Measurements from ENCODE around the gene FRYL.
"Not testable (repeated sequence)": the region's sequence is repeated elsewhere in the genome, so short reads cannot be mapped to it uniquely, and the experiment has no call there.

FRYL gene

GRCh38 chr4:48484494-48485168 is 295.4 kb downstream of the FRYL start:
- Mint-ChIP-seq H3K27me3 (peaks cover 73% of the 10 kb centered on the region), H3K4me1 (peaks cover 12% of the 10 kb centered on the region), H3K27ac (no peak overlapping the region), H3K9me3 (no peaks in the 10 kb centered on the region), H3K36me3 (no peaks in the 10 kb centered on the region), H3K4me3 (peak overlapping the region; percentile 1)
- ATAC-seq = no peak

GRCh38 chr4:48483777-48484493 is 296.1 kb downstream of the FRYL start:
- Mint-ChIP-seq H3K27ac (no peak overlapping the region), H3K27me3 (peaks cover 66% of the 10 kb centered on the region), H3K4me1 (peaks cover 12% of the 10 kb centered on the region), H3K36me3 (no peaks in the 10 kb centered on the region), H3K9me3 (no peaks in the 10 kb centered on the region), H3K4me3 (peak overlapping the region; percentile 4)
- ATAC-seq = no peak

GRCh38 chr4:48483006-48483776 is 296.9 kb downstream of the FRYL start, which contains the start of gene SLC10A4:
SLC10A4 (plus strand) TSS chr4:48483343; CDS start chr4:48483562, 219 bp downstream.
- H3K27me3 Mint-ChIP-seq = peaks cover 58% of the 10 kb centered on the region
- peak within 1 kb of the TSS; percentile 4 for H3K4me3 Mint-ChIP-seq
- H3K4me1 Mint-ChIP-seq = peaks cover 12% of the 10 kb centered on the region
- H3K36me3 Mint-ChIP-seq = no peaks in the 10 kb centered on the region
- no peak within 1 kb of the TSS for H3K27ac Mint-ChIP-seq
- peak; percentile 36 for ATAC-seq
- H3K9me3 Mint-ChIP-seq = no peaks in the 10 kb centered on the region

- Mint-ChIP-seq H3K27ac (no peak overlapping the region), H3K9me3 (no peaks in the 10 kb centered on the region), H3K36me3 (no peaks in the 10 kb centered on the region), H3K27me3 (peaks cover 48% of the 10 kb centered on the region), H3K4me1 (peaks cover 12% of the 10 kb centered on the region), H3K4me3 (no peak overlapping the region)
- ATAC-seq = no peak
These were observed 298.5 kb downstream of the FRYL start for GRCh38 chr4:48481581-48481980.

- H3K4me1 Mint-ChIP-seq = no peaks in the 10 kb centered on the region
- no peak overlapping the region for H3K27ac Mint-ChIP-seq
- no peaks in the 10 kb centered on the region for H3K9me3 Mint-ChIP-seq
- no peak overlapping the region for H3K4me3 Mint-ChIP-seq
- H3K36me3 Mint-ChIP-seq = no peaks in the 10 kb centered on the region
- ATAC-seq = no peak
- H3K27me3 Mint-ChIP-seq = peaks cover 37% of the 10 kb centered on the region
These were observed 301.8 kb downstream of the FRYL start for GRCh38 chr4:48478273-48478672.

- H3K36me3 Mint-ChIP-seq = no peaks in the 10 kb centered on the region
- peaks cover 14% of the 10 kb centered on the region for H3K27me3 Mint-ChIP-seq
- no peaks in the 10 kb centered on the region for H3K4me1 Mint-ChIP-seq
- no peaks in the 10 kb centered on the region for H3K9me3 Mint-ChIP-seq
- H3K27ac Mint-ChIP-seq = no peak overlapping the region
- no peak for ATAC-seq
- no peak overlapping the region for H3K4me3 Mint-ChIP-seq
These were observed 304.3 kb downstream of the FRYL start for GRCh38 chr4:48475770-48476169.

GRCh38 chr4:48472794-48473193 is 307.3 kb downstream of the FRYL start:
- Mint-ChIP-seq H3K4me3 (no peak overlapping the region), H3K36me3 (no peaks in the 10 kb centered on the region), H3K27me3 (peaks cover 8% of the 10 kb centered on the region), H3K27ac (no peak overlapping the region), H3K4me1 (no peaks in the 10 kb centered on the region), H3K9me3 (no peaks in the 10 kb centered on the region)
- no peak for ATAC-seq

- H3K4me1 Mint-ChIP-seq = peaks cover 6% of the 10 kb centered on the region
- H3K36me3 Mint-ChIP-seq = no peaks in the 10 kb centered on the region
- ATAC-seq = no peak
- peaks cover 4% of the 10 kb centered on the region for H3K27me3 Mint-ChIP-seq
- H3K27ac Mint-ChIP-seq = no peak overlapping the region
- H3K9me3 Mint-ChIP-seq = no peaks in the 10 kb centered on the region
- no peak overlapping the region for H3K4me3 Mint-ChIP-seq
These were observed 309.5 kb downstream of the FRYL start for GRCh38 chr4:48470570-48470969.

GRCh38 chr4:48470137-48470536 is 309.9 kb downstream of the FRYL start:
- Mint-ChIP-seq H3K4me3 (no peak overlapping the region), H3K4me1 (peaks cover 6% of the 10 kb centered on the region), H3K36me3 (no peaks in the 10 kb centered on the region), H3K9me3 (no peaks in the 10 kb centered on the region), H3K27me3 (peaks cover under 1% of the 10 kb centered on the region), H3K27ac (no peak overlapping the region)
- no peak for ATAC-seq

GRCh38 chr4:48467891-48468290 is 312.2 kb downstream of the FRYL start:
- ATAC-seq = no peak
- Mint-ChIP-seq H3K9me3 (peaks cover 2% of the 10 kb centered on the region), H3K4me3 (no peak overlapping the region), H3K27ac (no peak overlapping the region), H3K27me3 (no peaks in the 10 kb centered on the region), H3K36me3 (no peaks in the 10 kb centered on the region), H3K4me1 (peaks cover 6% of the 10 kb centered on the region)

GRCh38 chr4:48467442-48467841 is 312.6 kb downstream of the FRYL start:
- peak; percentile 54 for ATAC-seq
- peaks cover 6% of the 10 kb centered on the region for H3K4me1 Mint-ChIP-seq
- H3K4me3 Mint-ChIP-seq = no peak overlapping the region
- no peak overlapping the region for H3K27ac Mint-ChIP-seq
- no peaks in the 10 kb centered on the region for H3K36me3 Mint-ChIP-seq
- H3K9me3 Mint-ChIP-seq = peaks cover 2% of the 10 kb centered on the region
- no peaks in the 10 kb centered on the region for H3K27me3 Mint-ChIP-seq

- H3K4me1 Mint-ChIP-seq = peaks cover 2% of the 10 kb centered on the region
- ATAC-seq = no peak
- H3K36me3 Mint-ChIP-seq = no peaks in the 10 kb centered on the region
- H3K9me3 Mint-ChIP-seq = peaks cover 2% of the 10 kb centered on the region
- H3K4me3 Mint-ChIP-seq = no peak overlapping the region
- no peak overlapping the region for H3K27ac Mint-ChIP-seq
- H3K27me3 Mint-ChIP-seq = no peaks in the 10 kb centered on the region
These were observed 317.7 kb downstream of the FRYL start for GRCh38 chr4:48462363-48462762.

- Mint-ChIP-seq H3K36me3 (no peaks in the 10 kb centered on the region), H3K9me3 (peaks cover 8% of the 10 kb centered on the region), H3K4me1 (no peaks in the 10 kb centered on the region), H3K4me3 (no peak overlapping the region), H3K27me3 (peaks cover under 1% of the 10 kb centered on the region), H3K27ac (no peak overlapping the region)
- no peak for ATAC-seq
These were observed 319.1 kb downstream of the FRYL start for GRCh38 chr4:48461000-48461399.

- H3K36me3 Mint-ChIP-seq = peaks cover 7% of the 10 kb centered on the region
- H3K4me3 Mint-ChIP-seq = no peak overlapping the region
- no peak overlapping the region for H3K27ac Mint-ChIP-seq
- H3K9me3 Mint-ChIP-seq = peaks cover 9% of the 10 kb centered on the region
- H3K4me1 Mint-ChIP-seq = no peaks in the 10 kb centered on the region
- no peak for ATAC-seq
- H3K27me3 Mint-ChIP-seq = peaks cover 9% of the 10 kb centered on the region
These were observed 325.5 kb downstream of the FRYL start for GRCh38 chr4:48454591-48454990.

GRCh38 chr4:48451656-48452055 is 328.4 kb downstream of the FRYL start:
- not testable (repeated sequence) for H3K27ac Mint-ChIP-seq, H3K4me1 Mint-ChIP-seq

More at GRCh38 chr4:48451656-48452055, 328.4 kb downstream of the FRYL start:
- peaks cover 15% of the 10 kb centered on the region for H3K27me3 Mint-ChIP-seq
- not testable (repeated sequence) for H3K9me3 Mint-ChIP-seq, H3K4me3 Mint-ChIP-seq, ATAC-seq, H3K36me3 Mint-ChIP-seq
